Motor neuron (in vitro differentiated cells): ENCODE data around the gene GLI3. TPM values are rescaled to one million over a fixed set of nuclear protein-coding genes. Genes with fewer than 3 reads are reported as not detected.

Experiments used
- ATAC-seq, 8 experiments: fragments of 200-7000 bp; cut with Tn5 transposase; replicated peaks in 6 of 8; 2 replicates each; pipeline ENCODE4 v1.8.0; 2021; ENCODE audit warnings: mild to moderate bottlenecking in 8 of 8, moderate library complexity in 8 of 8
- H3K27ac ChIP-seq, 2 donors: fragments of 250-450 bp; sonication (Bioruptor Pico); 2 replicates each; pipeline ENCODE4 v1.9.0; 2021; ENCODE audit warnings: antibody characterized with exemption in 2 of 2, mild to moderate bottlenecking in 2 of 2, moderate library complexity in 1 of 2
- H3K4me1 ChIP-seq, 2 donors: fragments of 250-450 bp; sonication (Bioruptor Pico); replicated peaks in 1 of 2; 2 replicates each; pipeline ENCODE4 v1.6.1; 2021; ENCODE audit warnings: antibody characterized with exemption in 2 of 2, mild to moderate bottlenecking in 2 of 2, moderate library complexity in 1 of 2
- H3K4me3 ChIP-seq, 5 donors: fragments of 250-450 bp; sonication (Bioruptor Pico); 2 replicates each; pipeline ENCODE4 v1.9.0; 2021; ENCODE audit warnings: antibody characterized with exemption in 5 of 5, mild to moderate bottlenecking in 5 of 5, moderate library complexity in 4 of 5
- WGBS, 10 experiments: fragments of 450-650 bp; shearing (Covaris generic); methylation state at CpG; one replicate each; pipeline ENCODE4 v1.0.0; 2022; 5-methylcytosine and 5-hydroxymethylcytosine counted together
- in situ Hi-C, 9 experiments: fragments of 400-800 bp; cut with MboI; loops; one replicate each; pipeline ENCODE4 v1.15.0; 2021; ENCODE audit warnings: low sequenced_read_pairs in 9 of 9, low pct_unique_long_range_greater_than_20kb in 2 of 9; ENCODE audit not compliant: unreplicated experiment in 9 of 9
- total RNA-seq, 8 experiments: library from RNA; unstranded; fragments of 300-600 nt; gene quantifications; 2 replicates each; pipeline versions ENCODE4 v1.2.3 to v1.2.4, GENCODE V29; 2022

GLI3 gene
- total RNA-seq, 8 experiments from 2014 or later, result 0.38 to 14.2 (median 4.7) TPM

DNA sequence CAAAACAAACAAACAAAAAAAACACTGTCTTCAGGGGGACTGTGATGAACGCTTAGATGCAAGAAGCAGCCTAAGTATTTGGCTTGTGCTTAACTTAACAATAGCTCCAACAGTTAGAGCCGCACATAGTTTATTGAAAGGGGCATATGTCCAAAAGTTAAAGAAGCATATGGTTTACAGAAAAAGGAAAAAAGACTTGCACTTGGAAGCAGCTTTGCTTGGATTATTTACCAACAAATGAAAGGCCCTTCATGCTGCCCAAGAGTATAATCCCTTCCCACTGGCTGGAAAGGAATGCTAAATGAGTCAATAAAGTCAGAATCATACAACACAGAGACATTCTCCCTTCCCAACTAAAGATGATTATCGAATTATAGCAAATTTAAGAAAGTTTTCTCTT, 77.9 kb downstream of the GLI3 start:
- in situ Hi-C loops, result no loop called here
- 21 to 86% (median 58%) methylated on average over 1 to 3 of the region's 3 CpGs; no CpG with 5 or more reads in 1 of the 10 experiments for WGBS, 10 experiments
- Histone ChIP-seq H3K4me1 (peaks cover 24 to 25% of the 10 kb centered on the region in 2 donors), H3K27ac (no peak overlapping the region), H3K4me3 (no peak overlapping the region)
- ATAC-seq, result no peak

DNA sequence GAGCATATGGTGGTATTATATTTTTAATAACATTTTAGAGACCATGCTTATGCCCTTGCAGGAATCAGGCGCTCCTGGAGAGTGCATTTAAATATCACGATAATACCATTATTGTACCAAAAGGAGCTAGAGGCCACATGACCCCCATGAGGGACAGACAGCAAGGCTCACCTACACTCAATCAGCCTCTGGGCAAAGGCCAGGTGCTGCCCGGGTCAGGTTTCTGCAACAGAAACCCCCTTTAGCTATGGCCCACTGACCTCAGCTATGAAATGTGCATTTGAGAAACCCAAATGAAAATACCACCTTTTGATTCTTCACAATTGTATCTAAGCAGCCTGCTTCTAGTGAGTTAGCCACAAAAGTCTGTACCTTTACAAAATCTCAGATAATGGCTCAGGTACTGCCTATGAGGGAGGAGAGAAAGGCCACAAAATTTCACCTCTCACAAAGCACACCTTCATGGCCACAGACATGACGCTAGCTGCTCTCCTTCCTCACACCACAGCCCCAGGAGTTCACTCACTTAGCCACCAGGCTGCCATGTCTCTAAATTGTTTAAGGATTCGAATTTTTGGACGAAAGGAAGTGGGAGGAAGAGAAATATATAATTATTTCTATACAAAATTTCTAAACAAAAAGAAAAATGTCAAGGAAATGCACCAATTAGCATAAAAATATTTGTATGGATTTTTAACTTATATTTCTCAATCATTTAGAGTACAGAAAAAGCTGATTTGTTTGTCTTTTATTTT, 79.9 kb downstream of the GLI3 start:
- Histone ChIP-seq H3K4me1 (peaks cover 40 to 44% of the 10 kb centered on the region in 2 donors), H3K27ac (no peak overlapping the region), H3K4me3 (no peak overlapping the region)
- 60 to 100% (median 88%) methylated on average over 2 to 5 of the region's 6 CpGs for WGBS, 10 experiments
- in situ Hi-C loops, result no loop called here
- no peak for ATAC-seq

DNA sequence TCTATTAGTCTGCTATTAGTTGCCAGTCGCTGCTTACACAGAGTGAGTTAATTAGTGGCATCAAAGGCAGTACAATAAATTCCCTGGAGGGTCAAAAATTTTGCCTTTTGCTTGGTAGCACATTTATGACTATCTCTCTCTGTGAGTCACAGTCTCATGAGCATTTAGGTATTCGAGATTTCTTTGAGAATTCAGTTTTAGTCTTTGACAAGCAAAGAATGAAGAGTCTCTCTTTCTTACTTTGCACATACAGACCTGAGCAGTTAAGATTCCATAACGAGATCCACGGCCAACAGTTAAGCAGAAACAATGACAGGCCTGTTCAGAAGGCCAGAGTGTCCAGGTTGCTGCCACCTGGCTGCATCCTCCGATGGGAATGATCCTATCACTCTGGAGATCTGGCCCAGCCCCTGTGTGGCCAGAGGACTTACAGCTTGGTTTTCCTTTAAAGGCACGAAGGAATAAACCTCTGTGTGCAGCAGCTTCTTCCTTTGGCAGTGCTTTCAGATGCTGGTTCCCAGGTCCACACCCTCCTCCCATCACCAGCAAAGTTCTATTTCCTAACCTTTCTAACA, 80.6 kb downstream of the GLI3 start:
- in situ Hi-C loops, result no loop called here
- Histone ChIP-seq H3K27ac (no peak overlapping the region), H3K4me1 (peaks cover 48 to 52% of the 10 kb centered on the region in 2 donors), H3K4me3 (no peak overlapping the region)
- ATAC-seq, result peak in 2 of 8 experiments; percentile 12 to 30
- 0 to 80% (median 63%) methylated on average over 1 to 5 of the region's 6 CpGs; no CpG with 5 or more reads in 2 of the 10 experiments for WGBS, 10 experiments

DNA sequence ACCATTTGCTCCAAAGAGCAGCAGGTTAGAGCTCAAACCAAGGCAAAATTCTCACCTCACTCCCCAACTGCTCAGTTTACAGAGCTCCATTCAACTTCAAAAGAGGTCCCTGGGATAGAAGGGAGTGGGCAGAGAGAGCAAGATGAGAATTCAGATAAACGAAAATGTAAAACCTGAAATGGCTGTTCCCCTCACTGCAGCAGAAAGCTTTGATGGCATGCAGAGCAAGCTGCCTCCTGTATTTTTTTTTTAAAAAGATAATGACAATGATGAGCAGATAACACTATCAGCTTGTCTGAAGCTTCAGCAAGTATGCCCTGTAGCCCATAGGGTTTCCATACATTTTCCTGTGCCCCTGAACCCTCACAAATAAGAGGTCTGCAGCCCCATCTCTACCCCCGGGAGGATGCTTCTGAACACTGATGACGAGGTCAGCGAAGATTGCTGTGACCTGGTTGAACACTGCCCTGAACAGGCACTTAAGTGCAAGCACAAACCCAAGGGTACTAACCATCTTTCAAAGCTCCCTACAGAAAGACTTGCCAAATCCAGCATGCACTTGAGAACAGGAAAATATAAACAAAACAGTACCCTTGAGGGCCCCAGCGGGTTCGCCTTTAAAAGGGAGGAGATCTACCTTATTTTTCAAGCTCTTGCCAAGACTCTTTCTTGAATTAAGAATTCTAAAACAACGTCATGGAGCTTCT, 81.3 kb downstream of the GLI3 start:
- H3K4me1 ChIP-seq, result peaks cover 53 to 58% of the 10 kb centered on the region in 2 donors

GRCh38 chr7:42154173-42154572, 82.8 kb downstream of the GLI3 start:
- ATAC-seq, result peak in 4 of 8 experiments; percentile 17 to 82 (median 73)
- in situ Hi-C loops, result no loop called here
- Histone ChIP-seq H3K27ac (no peak overlapping the region), H3K4me1 (peaks cover 56 to 64% of the 10 kb centered on the region in 2 donors), H3K4me3 (no peak overlapping the region)
- WGBS, 10 experiments, result 7 to 65% (median 34%) methylated on average over 2 to 8 of the region's 9 CpGs; no CpG with 5 or more reads in 3 of the 10 experiments

More for the DNA sequence above, 81.3 kb downstream of the GLI3 start:
- no peak for ATAC-seq
- H3K27ac ChIP-seq, result no peak overlapping the region
- in situ Hi-C loops, result no loop called here
- 32 to 78% (median 55%) methylated on average over 2 to 6 of the region's 7 CpGs; no CpG with 5 or more reads in 1 of the 10 experiments for WGBS, 10 experiments
- no peak overlapping the region for H3K4me3 ChIP-seq

DNA sequence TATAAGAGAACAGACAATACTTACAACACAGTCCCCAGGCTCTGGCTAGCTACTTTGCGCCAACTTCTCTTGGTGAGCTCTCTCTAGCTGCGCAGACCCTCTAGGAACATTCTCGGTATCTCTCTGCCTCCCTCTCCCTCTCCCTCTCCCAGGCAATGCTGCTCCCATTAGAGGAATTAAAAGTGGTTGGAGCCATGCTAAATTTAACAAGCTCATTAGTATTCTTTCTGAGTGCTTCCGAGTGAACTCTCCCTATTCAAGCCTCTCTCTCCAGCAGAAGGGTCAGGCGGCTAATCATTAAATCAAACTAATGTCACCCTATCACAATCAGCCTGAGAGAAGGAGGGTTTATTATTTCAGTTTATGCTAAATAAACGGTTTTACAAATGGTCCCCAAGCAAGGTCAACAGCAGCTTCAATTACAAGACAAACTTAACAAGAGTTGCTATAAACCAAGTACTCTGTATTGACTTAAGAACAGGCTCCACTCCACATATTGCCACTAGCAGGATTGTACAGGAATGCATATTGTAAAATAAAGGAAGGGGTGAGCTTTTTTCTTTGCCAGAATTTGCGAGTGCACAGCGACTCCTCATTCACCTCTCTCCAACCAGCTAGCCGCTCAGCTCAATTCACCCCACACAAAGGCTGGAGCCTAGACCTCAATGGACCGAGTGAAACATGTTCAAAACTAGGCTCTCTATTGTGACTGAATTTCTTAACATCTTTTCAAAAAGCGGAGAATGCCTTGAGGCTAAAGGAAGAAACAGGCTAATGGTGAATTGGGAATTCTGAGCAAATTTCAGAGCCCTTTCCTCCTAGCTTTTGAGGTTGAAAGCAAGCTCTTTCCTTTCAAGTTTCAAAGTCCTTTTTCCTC, 84.4 kb downstream of the GLI3 start:
- in situ Hi-C loops, result no loop called here
- peak overlapping the region in 1 of 5 donors; percentile 1 for H3K4me3 ChIP-seq
- WGBS, 10 experiments, result 0 to 100% (median 13%) methylated on average over 1 to 10 of the region's 11 CpGs; no CpG with 5 or more reads in 1 of the 10 experiments
- no peak overlapping the region for H3K27ac ChIP-seq
- ATAC-seq, result peak in 6 of 8 experiments; percentile 43 to 92 (median 83)
- H3K4me1 ChIP-seq, result peaks cover 56 to 64% of the 10 kb centered on the region in 2 donors

DNA sequence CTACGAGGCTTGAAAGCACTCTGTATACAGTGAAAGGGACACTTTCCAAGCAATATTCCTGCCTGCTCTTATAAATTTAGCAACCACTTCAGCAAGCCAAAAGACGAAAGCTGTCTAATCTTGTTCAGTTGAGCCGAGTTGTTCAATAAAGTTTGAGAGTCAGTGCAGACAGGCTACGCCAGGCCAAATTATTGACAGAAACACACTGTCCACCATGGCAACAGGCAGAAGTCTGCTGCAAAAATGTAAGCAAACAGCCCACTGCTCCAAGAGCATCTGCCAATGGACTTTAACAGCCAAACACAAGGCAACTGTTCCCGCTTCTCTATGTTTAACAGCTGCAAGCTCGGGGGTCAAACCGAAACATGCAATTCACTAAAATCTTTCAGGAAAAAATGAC, 85.7 kb downstream of the GLI3 start:
- in situ Hi-C loops, result no loop called here
- peak in 2 of 8 experiments; percentile 19 to 45 for ATAC-seq
- WGBS, 10 experiments, result 32 to 68% (median 34%) methylated on average over 1 to 7 of the region's 7 CpGs; no CpG with 5 or more reads in 3 of the 10 experiments
- no peak overlapping the region for H3K4me3 ChIP-seq
- no peak overlapping the region for H3K27ac ChIP-seq
- H3K4me1 ChIP-seq, result peaks cover 54 to 70% of the 10 kb centered on the region in 2 donors

- no peak overlapping the region for H3K27ac ChIP-seq
- H3K4me1 ChIP-seq, result peaks cover 9 to 20% of the 10 kb centered on the region in 2 donors
- H3K4me3 ChIP-seq, result no peak overlapping the region
- in situ Hi-C loops, result no loop called here
- ATAC-seq, result no peak
Observed at GRCh38 chr7:42145539-42145938, 91.5 kb downstream of the GLI3 start.

GRCh38 chr7:42144604-42145003, 92.4 kb downstream of the GLI3 start:
- peaks cover 8 to 16% of the 10 kb centered on the region in 2 donors for H3K4me1 ChIP-seq
- in situ Hi-C loops, result no loop called here
- no peak for ATAC-seq
- no peak overlapping the region for H3K27ac ChIP-seq
- H3K4me3 ChIP-seq, result no peak overlapping the region
- 22 to 100% (median 87%) methylated on average over 1 to 4 of the region's 4 CpGs; no CpG with 5 or more reads in 3 of the 10 experiments for WGBS, 10 experiments

- WGBS, 10 experiments, result 12 to 95% (median 80%) methylated on average over 3 to 13 of the region's 14 CpGs; no CpG with 5 or more reads in 1 of the 10 experiments
- Histone ChIP-seq H3K4me1 (peaks cover 10 to 18% of the 10 kb centered on the region in 2 donors), H3K4me3 (no peak overlapping the region), H3K27ac (no peak overlapping the region)
- in situ Hi-C loops, result no loop called here
- peak in 4 of 8 experiments; percentile 49 to 83 (median 69) for ATAC-seq
Observed at GRCh38 chr7:42143711-42144600, 93.1 kb downstream of the GLI3 start.

DNA sequence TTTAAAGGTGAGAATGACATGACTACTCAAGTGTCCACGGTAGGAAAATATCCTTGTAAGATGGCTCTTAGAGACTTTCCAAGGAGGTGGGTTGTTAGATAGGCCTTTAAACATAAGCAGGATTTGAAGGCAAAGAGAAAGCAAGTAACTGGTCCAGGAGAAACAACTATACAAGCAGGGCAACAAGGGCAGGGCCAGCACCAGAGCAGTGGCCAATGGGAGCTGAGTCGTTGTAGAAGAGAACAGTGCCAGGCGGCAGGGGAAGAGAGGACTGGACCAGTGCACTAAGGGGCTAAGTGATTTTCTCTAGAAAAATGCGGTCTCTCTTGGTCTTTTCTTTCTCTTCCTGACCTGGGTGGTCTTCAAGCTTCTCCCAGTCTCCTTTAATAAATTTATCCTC, 94.9 kb downstream of the GLI3 start:
- 83 to 100% (median 100%) methylated on average over 1 to 3 of the region's 4 CpGs; no CpG with 5 or more reads in 3 of the 10 experiments for WGBS, 10 experiments
- no peak for ATAC-seq
- Histone ChIP-seq H3K4me3 (no peak overlapping the region), H3K27ac (no peak overlapping the region), H3K4me1 (peaks cover 17 to 21% of the 10 kb centered on the region in 2 donors)
- in situ Hi-C loops, result no loop called here
